HG03159 (cell line): ENCODE measurements around the gene EBF4.
"Not testable (repeated sequence)": the region's sequence is repeated elsewhere in the genome, so short reads cannot be mapped to it uniquely, and the experiment has no call there.

Experiments used
- ATAC-seq: cut with Tn5 transposase; IDR thresholded peaks from one replicate; pipeline ENCODE4 v1.9.1; 2021; ENCODE audit warnings: mild to moderate bottlenecking, moderate library complexity; ENCODE audit not compliant: unreplicated experiment

EBF4 gene

DNA sequence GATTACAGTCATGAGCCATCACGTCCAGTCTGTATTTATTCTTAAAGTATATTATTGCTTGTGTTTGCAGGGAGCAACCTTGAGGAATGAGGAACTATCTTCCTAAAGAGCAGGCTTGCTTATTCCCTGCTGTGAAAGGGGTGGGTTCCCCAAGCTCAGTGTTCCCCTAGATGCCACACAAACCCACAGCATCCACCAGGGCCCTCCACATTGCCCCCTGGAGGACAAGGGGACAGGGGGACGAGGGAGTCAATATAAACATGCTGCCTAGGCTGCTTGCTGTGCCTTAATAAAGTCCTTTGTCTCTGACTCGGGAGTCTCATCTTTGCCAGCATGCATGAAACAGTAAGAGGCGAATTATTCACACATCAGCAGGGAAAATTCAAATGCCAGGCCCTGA lies 20.6 kb upstream of the EBF4 start:
- ATAC-seq = no peak

DNA sequence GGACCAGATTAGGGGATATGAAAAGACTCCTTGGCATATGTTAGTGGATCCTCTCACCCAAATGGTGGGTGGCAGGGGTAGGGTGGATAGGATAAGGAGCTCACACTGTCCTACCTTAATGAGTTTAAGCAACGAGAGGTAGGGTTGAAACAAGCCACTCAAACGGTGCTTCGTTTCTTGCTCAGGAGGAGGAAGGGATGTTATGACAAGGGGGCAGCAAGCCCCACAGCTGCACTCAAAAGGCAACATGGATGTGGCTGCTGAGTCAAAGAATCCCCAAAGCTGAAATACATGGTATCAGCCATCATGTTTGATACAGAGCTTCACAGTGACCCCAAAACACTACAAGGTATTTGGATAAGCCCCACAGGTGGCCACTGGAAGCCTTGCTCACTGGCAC lies 20.1 kb upstream of the EBF4 start:
- ATAC-seq = no peak

DNA sequence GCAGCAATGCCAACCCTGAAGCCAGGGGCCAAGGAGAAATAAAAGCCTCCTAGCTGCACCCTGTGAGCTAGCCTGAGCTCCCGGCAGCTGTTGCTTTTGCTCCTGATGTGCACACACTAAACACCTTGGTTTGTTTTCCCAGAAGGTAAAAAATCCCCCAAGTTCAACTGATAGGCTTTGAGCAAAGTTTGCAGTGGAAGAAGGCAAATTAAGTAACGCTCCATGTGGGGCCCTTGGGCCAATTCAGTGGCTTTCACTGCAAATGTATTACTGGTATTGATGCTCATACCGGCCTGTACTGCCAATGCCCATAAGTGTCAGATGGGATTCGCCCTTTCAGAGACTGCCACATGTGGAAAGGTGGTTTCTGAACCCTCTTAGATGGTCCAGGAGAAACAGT lies 19.1 kb upstream of the EBF4 start:
- no peak for ATAC-seq

DNA sequence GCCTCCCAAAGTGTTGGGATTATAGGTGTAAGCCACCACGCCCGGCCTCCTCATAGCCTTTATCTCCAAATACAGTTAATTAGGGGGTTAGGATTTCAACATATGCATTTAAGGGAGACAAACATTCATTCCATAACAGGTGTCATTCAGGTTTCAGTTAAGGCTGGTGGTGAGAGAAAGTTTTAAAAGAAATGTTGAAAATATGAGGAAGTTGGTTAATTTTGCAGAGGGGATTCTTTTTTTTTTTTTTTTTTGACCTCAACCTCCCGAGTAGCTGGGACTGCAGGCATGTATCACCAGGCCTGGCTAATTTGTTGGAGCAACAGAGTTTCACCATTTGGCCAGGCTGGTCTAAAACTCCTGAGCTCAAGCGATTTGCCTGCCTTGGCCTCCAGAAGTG lies 12.5 kb upstream of the EBF4 start:
- ATAC-seq = no peak

DNA sequence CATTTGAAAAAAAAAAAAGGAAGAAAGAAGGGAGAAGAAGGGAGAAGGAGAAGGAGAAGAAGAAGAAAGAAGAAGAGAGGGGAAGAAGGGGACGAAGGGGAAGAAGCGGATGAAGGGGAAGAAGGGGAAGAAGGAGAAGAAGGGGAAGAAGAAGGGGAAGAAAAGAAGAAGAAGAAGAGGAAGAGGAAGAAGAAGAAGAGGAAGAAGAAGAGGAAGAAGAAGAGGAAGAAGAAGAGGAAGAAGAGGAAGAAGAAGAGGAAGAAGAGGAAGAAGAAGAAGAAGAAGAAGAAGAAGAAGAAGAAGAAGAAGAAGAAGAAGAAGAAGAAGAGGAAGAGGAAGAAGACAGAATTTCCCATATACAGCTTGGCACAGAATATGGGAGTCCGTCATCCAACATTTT lies 10.5 kb upstream of the EBF4 start:
- ATAC-seq = not testable (repeated sequence)

DNA sequence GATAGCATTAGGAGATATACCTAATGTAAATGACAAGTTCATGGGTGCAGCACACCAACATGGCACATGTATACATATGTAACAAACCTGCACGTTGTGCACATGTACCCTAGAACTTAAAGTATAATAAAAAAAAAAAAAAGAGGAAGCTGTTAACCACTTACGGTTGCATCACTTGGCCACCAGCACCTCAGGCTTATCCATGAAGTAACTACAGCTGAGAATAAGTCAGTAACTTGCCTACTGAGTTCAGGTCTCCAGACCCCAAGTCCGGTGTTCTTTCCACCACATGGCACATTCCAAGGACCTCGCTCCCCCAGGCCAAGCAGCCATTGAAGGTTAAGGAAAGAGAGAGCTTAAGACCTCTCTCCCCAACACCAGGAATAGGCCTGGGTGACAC lies 7.8 kb upstream of the EBF4 start:
- not testable (repeated sequence) for ATAC-seq

DNA sequence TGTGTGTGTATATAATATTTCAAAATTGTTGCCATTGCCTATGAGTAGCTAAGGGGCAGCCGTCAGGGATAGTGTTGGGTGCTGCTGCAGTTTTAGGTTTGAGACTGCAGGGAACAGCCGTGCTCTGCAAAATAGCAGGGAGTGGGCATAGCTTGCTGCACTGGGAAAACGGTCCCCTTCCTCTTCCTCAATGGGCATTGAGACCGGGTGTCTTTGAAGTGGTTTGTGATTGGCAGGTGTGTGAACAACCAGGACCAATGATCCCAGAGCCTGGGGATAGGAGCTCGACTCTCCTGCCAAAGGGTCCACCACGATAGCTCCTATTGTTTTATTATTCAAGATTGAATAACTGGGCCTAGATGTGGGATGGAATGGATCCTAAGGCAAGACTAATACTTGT lies 5.1 kb upstream of the EBF4 start:
- no peak for ATAC-seq

DNA sequence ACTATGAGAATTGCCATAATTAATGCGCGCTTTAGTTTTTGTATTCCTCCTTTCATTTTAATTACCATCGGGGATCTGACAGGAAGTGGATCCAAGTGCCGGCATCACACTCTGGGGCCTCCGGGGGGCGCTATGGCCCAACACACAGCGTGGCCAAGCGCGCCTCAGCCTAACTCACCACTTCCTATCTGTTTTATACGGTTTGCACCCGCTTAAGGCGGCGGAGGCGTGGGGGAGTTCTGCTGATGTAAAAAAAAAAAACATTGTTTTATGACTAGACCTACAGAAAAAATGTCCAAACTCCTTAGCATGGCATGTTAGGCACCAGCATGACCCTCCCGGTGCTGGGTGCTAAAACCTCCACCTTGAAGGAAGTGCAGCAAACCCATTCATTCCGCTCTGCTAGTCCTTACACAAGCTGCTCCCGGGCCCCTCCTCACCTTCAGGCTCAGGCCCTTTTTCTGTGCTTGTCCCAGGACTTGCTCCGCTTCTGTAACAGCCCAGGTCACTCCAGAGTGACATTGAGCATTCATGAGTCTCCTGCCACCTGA lies 4.5 kb upstream of the EBF4 start:
- no peak for ATAC-seq

DNA sequence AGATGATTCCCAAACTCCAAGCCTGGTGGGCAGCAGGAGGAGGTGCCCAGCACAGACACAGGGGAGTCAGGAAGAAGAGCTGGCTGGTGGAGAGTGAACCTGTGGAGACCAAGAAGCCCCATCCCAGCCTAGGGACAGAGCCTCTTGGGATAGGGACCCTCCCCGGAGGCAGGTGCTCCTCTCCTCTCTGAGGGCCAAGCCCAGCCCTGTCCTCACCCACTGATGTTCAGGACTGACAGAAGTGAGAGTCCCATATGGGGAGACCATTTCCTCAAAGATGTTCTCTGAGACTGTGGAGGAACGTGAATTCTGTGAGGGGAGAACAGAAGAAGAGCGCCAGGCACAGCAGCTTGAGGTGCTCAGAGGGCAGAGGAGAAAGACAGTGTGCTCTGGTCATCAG lies 2.4 kb upstream of the EBF4 start:
- ATAC-seq = no peak

DNA sequence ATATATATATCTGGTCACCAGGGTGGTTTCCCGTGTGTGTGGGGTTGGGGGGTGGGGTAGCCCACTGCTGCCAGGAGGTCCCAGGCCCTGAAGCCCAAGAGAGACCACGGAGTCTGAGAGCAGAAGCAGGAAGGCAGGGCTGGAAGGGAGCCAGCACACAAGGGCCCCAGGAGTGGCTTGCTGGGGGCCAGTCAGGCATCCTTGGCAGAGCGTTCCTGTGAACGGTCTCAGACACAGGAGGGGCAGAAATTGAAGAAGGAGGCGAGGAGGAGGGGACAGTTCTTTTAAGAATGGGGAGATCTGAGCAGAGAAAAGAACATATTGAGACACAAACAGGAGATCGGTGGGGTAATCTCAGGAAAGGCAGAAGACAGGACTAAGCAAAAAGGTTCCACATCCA lies 1.9 kb upstream of the EBF4 start:
- ATAC-seq = no peak

DNA sequence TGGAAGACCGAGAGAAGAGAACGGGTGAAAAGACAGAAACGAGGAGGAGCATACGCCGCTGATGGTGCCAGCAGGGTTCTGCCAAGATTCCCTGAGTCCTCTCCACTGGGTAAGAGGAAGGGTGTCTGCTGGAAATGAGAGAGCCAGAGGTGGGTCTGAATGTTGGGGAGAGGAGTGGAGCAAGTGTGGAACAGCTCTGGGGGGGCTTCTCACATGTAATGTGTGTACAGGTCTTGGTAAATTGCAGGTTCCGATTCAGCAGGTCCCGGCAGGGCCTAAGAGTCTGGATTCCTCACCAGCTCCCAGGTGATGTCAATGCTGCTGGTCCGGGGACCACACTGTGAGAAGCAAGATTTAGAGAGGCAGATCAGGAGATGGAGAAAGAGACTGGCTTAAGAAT lies 1.5 kb upstream of the EBF4 start:
- ATAC-seq = no peak

DNA sequence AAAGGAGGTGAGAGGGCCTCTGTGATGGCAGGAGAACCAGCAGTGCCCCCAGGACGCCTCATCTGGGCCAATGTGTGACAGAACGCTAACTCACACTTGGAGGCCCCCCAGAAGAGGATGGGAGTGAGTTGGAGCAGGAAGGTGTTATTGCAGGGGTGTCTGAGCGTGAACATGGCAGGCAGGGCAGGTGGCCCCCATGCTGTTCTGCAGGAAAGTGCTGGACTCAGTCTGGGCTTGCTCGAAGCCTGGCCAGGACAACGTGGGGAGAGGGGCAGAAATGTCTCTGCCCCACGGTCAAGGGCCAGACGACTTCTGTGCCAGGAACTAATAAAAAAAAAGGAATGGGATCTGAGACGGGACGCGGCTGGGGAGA lies 931 bp upstream of the EBF4 start:
- ATAC-seq = no peak

DNA sequence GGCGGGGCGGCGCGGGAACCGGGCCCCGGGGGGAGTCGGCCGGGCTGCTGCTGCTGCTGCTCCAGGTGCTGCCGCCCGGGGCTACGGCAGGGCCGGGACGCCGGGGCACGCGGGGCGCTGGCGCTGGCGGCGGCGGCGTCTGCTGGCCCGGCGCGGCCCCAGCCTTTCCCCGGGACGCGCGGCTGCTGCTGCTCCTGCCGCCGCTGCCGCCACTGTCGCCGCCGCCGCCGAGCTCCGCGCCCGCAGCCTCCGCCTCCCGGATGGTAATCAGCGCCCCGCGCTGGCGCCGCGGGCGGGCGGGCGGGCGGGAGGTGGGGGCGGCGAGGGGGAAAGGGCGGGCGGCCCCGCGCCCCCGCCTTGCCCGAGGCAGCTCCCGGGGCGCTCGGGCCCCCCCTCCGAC lies 306 bp downstream of the EBF4 start:
- no peak for ATAC-seq

DNA sequence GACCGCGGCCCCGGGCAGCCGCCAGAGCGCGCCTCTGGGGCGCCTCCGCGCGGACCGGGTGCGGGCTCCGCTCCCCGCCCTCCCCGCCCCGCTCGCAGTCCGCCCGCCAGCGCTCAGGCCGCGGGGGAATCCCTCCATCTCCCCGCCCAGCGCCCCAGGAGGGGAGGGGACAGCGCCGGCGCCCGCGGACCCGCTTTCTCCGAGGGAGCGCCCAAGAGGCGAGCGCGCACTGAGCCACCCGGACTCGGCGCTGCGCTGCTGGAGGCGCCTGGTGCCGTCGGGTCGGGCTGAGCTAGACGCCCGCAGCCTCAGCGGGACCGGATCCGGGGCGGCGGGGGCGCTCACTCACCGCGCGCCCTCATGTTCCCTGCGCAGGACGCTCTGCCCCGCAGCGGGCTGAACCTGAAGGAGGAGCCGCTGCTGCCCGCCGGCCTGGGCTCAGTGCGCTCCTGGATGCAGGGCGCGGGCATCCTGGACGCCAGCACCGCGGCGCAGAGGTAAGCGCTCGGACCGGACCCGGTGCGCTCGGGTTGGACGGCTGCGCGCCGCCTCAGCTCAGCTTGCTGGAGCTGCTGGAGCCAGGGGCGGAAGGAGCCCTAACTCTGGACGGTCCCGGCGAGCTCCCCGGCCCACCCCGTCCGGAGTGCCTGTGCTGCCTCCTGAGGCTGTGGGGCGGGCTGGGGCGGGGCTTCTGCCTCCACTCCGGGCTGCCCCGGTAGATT lies 867 bp downstream of the EBF4 start:
- ATAC-seq = no peak

DNA sequence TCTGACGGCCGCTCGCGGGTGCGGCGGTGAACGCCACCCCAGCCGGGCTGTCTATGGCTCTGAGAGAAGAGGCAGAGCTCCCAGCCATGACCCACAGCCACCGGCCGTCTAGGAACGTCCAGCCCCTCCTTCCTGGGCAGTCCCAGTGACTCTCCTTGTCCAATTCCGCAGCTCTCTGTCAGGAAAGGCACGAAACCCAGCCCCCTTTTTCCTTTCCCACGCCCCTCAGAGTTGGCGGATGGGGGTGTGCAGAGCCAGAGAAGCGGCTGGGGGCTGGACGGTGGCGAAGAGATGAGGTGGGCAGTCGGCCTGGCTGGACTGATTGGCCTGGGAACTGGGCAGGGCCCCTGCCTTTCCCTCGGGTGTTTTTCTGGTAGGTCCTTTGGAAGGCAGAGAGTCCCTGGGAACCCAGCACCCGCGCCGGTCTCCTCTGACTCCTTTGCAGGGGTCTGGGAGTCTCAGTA lies 1.5 kb downstream of the EBF4 start:
- ATAC-seq = no peak

DNA sequence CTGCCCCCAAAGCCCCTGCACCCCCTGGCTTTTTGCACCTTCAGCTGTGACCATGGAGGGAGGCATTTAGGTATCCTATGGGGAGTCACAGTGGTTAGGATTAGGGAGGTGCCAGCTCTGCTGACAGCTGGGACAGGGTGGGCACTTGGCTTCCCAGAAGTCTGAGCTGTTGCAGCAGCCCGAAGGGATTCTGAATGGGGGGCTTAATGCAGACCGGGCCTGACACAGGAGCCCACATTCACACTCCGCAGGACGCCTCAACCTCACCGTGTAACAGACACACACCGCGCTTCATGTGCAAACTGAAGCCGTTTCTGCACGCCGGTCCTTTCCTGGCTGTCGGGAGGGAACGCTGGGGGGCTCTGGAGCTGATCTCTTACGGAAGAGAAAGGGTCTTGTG lies 1.9 kb downstream of the EBF4 start:
- no peak for ATAC-seq

DNA sequence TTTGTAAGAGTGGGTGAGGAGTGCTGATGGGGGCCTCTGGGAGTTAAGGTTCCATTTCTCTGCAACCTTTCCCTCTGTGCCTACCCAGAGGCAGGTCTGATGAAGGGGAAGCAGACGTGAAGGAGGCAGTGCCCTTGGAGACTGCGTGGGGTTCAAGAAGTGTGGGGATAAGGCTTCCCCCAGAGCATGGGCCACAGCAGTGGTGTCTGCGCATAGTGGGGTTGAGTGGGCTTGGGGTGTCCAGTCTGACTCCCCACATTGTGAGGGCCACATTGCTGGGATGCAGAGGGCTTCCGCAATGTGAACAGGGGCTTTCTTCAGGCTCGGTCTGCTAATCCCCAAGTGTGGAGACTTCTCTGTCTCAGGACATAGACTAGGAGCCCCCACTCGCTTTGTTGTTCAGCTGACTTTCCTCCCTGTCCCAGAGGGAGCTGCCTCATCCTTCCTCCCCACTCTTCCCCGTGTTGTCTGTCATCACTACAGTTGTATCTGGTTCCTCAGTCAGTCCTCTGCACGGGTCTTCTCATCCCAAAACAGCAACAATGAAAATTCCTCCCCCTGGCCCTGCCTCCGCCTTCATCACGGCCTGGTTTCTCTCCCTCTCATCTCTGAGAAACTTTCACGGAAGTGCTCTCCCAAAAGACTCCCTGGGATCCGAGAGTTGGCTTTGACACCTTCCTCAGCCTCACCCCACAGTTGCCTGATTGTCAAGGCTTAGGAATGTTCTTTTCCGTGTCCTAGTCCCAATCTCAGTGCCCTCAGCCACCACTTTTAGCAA lies 2.8 kb downstream of the EBF4 start:
- no peak for ATAC-seq

DNA sequence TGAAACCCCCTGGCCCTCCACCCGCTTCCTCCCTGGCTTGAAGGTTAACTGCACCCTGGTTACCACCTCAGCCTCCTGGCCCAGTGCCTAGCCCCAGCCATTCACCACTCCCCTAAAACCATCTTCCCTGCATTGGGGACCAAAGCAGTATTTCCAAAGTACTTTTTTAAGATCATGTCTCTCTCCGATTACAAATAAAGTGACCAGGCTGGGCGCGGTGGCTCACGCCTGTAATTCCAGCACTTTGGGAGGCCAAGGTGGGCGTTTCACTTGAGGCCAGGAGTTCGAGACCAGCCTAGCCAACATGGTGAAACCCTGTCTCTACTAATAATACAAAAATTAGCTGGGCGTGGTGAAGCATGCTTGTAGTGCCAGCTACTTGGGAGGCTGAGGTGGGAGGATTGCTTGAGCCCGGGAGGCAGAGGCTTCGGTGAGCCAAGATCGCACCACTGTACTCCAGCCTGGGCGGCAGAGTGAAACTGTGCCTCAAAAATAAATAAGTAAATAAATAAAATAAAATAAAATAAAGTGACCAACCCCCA lies 3.5 kb downstream of the EBF4 start:
- not testable (repeated sequence) for ATAC-seq

DNA sequence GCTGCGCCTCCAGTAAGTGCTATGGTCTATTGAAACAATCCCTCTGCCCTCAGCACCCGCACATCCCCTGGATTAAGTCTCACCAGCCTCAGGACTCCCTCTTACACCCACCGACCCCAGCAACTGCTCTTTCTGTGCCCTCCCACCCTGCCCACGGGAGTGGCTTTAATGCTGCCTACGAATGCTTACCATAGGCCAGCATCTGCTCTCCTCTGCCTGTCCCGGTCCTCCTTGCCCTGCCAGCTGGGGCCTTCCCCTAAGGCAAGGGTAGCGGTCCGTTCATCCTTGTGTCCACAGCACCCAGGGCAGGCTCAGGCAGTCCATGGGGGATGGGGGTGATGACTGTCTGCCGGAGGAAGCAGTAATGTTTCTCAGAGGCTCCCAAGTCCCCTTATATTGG lies 4.1 kb downstream of the EBF4 start:
- no peak for ATAC-seq

DNA sequence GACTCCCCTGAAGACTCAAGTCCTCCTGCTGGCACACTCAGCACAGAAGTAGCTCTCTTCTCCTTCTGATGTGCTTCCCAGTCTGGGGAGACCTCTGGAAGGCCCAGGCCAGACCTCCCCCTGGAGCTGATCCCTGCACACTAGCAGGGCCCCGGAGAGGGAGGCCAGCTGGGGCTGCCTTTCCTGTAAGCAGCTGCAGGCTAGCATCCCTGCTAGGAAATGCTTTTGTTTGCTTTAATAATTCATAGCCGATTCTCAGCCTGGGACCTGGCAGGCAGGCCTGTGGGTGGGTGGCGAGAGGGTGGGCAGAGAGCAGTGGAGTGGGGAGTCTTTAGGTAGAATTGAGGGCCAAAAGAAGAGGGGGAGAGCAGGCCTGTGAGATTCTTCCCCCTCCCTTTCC lies 5.2 kb downstream of the EBF4 start:
- no peak for ATAC-seq

DNA sequence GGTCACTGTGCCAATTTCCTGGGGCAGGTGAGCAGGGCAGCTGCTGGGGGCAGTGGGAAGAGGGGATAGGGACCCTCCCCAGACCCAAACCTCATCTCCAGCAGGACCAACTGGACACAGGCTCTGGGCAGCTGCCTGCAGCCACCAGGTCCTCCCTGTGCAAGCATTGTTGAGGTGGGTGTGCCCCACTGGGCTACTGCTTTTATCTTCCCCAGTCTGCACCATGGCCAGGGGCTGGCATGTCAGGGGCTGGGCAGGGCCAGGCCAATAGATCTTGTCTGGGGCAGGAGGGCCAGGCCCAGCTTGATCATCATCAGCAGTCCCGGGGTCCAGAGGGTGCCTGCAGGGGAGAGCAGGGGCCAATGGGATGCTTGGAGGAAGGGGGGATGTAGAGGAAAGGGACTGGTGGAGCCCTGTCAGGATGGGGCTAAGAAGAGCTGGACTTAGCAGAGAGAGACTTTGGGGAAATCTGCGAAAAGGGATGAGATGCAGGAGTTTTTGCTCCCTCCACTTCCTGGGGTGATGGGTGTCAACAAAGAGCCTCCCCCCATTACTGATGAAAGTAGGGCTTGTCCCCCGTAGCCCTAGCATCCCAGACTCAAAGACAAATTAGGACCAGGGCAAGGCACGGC lies 5.7 kb downstream of the EBF4 start:
- ATAC-seq = no peak

DNA sequence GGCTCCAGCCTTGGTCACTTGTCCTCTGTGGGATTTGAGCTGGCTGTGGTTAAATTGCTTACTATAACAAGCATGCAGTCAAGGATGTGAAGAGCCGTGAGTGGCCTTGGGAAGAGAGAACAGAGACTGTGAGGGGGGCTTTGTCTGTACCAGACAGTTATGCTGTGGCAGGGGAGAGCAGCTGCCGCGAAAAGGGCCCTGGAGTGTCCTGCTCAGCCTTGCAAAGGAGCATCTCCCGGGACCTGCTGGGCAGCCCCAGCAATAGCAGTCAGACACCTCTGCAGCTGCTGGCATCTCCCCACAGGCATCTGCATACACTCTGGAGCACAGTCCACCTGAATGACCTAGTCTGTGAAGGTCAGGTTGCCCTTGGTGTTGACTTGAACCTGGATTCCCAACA lies 6.3 kb downstream of the EBF4 start:
- no peak for ATAC-seq
